ENCODE data around the gene ZRSR2. TPM values are rescaled to one million over a fixed set of nuclear protein-coding genes. Genes with fewer than 3 reads are reported as not detected.

The ZRSR2 gene
- total and polyA plus RNA-seq, 10 of the 15 experiments (the other 5 are each of a cell fraction or from before 2014, with no cell fraction given) = 8.8 to 34.1 (median 15.6) TPM

GRCh38 chrX:15748841-15749240, 41.4 kb upstream of the ZRSR2 start:
- in situ Hi-C loops (cut with MboI) (no loop called here), intact Hi-C loops (cut with micrococcal nuclease; ENCODE audit: unreplicated experiment) (no loop called here)
- RAD21 ChIA-PET (ENCODE audit: unreplicated experiment) = no interaction called here
- no peaks in the 10 kb centered on the region for H4K20me1 ChIP-seq (ENCODE audit: control insufficient read depth, insufficient read depth)
- H3K9ac ChIP-seq (ENCODE audit: control insufficient read depth, insufficient read depth, low read length) = no peak overlapping the region
- H3K36me3 ChIP-seq (ENCODE audit: control insufficient read depth in 2 of 2, insufficient read depth in 2 of 2, low read length in 1 of 2) = no peaks in the 10 kb centered on the region
- CTCF ChIA-PET = interaction anchor here (3.0 kb wide), 1 partner anchor 10 kb away, joined by 20 read pairs; the partner anchor contains the start of gene CA5B
- ATAC-seq = no peak
- TF ChIP-seq NKRF (conservative IDR thresholded peaks at IDR 0.05) = no peak
- TF ChIP-seq EGR1 (IDR thresholded peaks at IDR 0.05; ENCODE audit: borderline replicate concordance in 1 of 2, low read depth in 2 of 2, low read length in 2 of 2) = no peak
- no peak for TF ChIP-seq SMARCA5 (IDR thresholded peaks at IDR 0.05)
- TF ChIP-seq ATF7 (IDR thresholded peaks at IDR 0.05; ENCODE audit: low read depth) = no peak
- TF ChIP-seq KLF5 (IDR thresholded peaks at IDR 0.05; ENCODE audit: partially characterized antibody) = no peak
- no peak for TF ChIP-seq SPI1 (IDR thresholded peaks at IDR 0.05; ENCODE audit: borderline replicate concordance, insufficient read depth, low read depth, low read length)
- TF ChIP-seq ATF2 (IDR thresholded peaks at IDR 0.05; ENCODE audit: low read length) = no peak
- no peak for TF ChIP-seq TCF7 (IDR thresholded peaks at IDR 0.05; ENCODE audit: borderline replicate concordance)
- TF ChIP-seq SREBF2 (IDR thresholded peaks at IDR 0.05; ENCODE audit: low read length) = no peak
- TF ChIP-seq MYB (IDR thresholded peaks at IDR 0.05; ENCODE audit: borderline replicate concordance, low read depth, low read length) = no peak
- no peak for TF ChIP-seq POLR2AphosphoS5 (IDR thresholded peaks at IDR 0.05; ENCODE audit: low read length)
- TF ChIP-seq NR2C2 (IDR thresholded peaks at IDR 0.05; ENCODE audit: borderline replicate concordance, control insufficient read depth, insufficient read length, low read depth) = no peak
- TF ChIP-seq, protein P1, sequence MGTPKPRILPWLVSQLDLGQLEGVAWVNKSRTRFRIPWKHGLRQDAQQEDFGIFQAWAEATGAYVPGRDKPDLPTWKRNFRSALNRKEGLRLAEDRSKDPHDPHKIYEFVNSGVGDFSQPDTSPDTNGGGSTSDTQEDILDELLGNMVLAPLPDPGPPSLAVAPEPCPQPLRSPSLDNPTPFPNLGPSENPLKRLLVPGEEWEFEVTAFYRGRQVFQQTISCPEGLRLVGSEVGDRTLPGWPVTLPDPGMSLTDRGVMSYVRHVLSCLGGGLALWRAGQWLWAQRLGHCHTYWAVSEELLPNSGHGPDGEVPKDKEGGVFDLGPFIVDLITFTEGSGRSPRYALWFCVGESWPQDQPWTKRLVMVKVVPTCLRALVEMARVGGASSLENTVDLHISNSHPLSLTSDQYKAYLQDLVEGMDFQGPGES (IDR thresholded peaks at IDR 0.05) = no peak
- no peak for TF ChIP-seq SMAD5 (IDR thresholded peaks at IDR 0.05; ENCODE audit: low read depth)
- no peak for TF ChIP-seq EZH2 (IDR thresholded peaks at IDR 0.05; ENCODE audit: borderline replicate concordance, control insufficient read depth, low read depth, low read length)
- no peak for TF ChIP-seq NR2C1 (IDR thresholded peaks at IDR 0.05)
- TF ChIP-seq MXI1 (IDR thresholded peaks at IDR 0.05; ENCODE audit: low read depth, low read length) = no peak
- no peak for TF ChIP-seq STAT1 (conservative IDR thresholded peaks at IDR 0.05)
- no peak overlapping the region for H3K27ac ChIP-seq (ENCODE audit: control insufficient read depth, insufficient read depth)
- H3K79me2 ChIP-seq (ENCODE audit: control insufficient read depth, insufficient read depth, low read length) = no peaks in the 10 kb centered on the region
- no peaks in the 10 kb centered on the region for H3K9me3 ChIP-seq (replicated peaks; ENCODE audit: control insufficient read depth, insufficient read depth, low read length)
- WGBS (ENCODE audit: insufficient coverage, insufficient replicate concordance, low lambda C conversion rate, missing lambda C conversion rate) = 85% methylated on average over 3 of the region's 3 CpGs
- H3K4me3 ChIP-seq = no peak overlapping the region
- FAIRE-seq = no peak
- H3K27me3 ChIP-seq (replicated peaks in 1 of 2; ENCODE audit: control insufficient read depth in 2 of 2, insufficient read depth in 2 of 2, low read length in 1 of 2) = no peaks in the 10 kb centered on the region
- H2AFZ ChIP-seq (ENCODE audit: control insufficient read depth, low read depth, low read length) = no peak overlapping the region
- no TSS peak for BruUV-seq (replicated peaks)
- H3K4me2 ChIP-seq (ENCODE audit: control insufficient read depth, insufficient read depth) = no peak overlapping the region
- DNase-seq (ENCODE audit: low read depth, low spot score) = no peak
- POLR2A ChIA-PET = no interaction called here
- peaks cover 5% of the 10 kb centered on the region for H3K4me1 ChIP-seq (ENCODE audit: control insufficient read depth, insufficient read depth, low read length)
- SMC1A ChIA-PET (ENCODE audit: uncharacterized antibody, unreplicated experiment) = interaction anchor here (0.9 to 2.1 kb wide), 2 partner anchors 9 to 34 kb away, joined by 3 to 10 read pairs; no protein-coding TSS in a partner anchor
